ENCODE measurements around the gene MCMBP.

The MCMBP gene

DNA sequence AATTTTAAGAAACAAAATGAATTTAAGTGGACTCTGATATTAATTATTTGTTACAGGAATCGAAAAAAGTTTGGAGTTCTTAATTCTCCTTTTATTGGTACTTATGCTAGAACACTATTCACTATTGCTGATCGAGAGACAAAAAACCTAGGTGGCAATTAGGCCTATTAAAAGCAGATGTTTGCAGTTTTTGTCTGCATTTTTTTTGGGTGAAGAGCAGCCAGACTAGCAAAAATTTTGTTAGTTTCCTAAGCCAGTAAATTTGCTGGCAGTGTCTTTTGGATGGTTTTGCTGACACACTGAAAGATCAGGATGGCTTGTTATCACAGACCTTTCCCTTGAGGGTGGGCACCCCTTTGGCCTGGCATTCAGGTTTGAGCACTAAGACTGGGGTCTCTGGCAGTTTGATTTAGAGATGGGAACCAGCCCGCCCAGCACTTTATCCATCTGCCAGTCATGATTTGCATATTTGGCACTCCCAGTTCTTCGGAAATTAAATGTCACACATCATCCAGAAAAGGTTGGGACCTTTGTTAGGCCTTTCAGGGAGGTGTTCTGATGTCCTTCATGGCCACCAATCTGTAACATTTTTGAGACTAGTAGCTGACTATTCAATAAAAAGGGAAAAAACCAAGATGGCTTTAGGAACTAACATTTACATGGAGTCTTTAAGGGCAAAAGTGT lies 89.5 kb downstream of the MCMBP start:
- DNase-seq: no peak

GRCh38 chr10:119781498-119781897 lies 91.1 kb downstream of the MCMBP start:
- no peak for DNase-seq

- no peak for DNase-seq
Measured at GRCh38 chr10:119780879-119781480, 91.7 kb downstream of the MCMBP start.
